Left ventricle myocardium inferior (tissue), 1 donor: Measurements from ENCODE around the gene SH2D7. TPM values are rescaled to one million over a fixed set of nuclear protein-coding genes. Genes with fewer than 3 reads are reported as not detected.

ENCODE experiments used
- DNase-seq: peaks from one replicate; pipeline ENCODE4 v3.0.0-alpha.2; 2020
- H3K27ac ChIP-seq: fragments of 200-600 bp; replicated peaks from 2 replicates; pipeline ENCODE4 v1.8.0; 2021
- H3K27me3 ChIP-seq: fragments of 200-600 bp; 2 replicates; pipeline ENCODE4 v1.8.0; 2021; ENCODE audit warnings: low read depth
- H3K36me3 ChIP-seq: fragments of 200-600 bp; 2 replicates; pipeline ENCODE4 v1.8.0; 2021
- H3K4me1 ChIP-seq: fragments of 200-600 bp; 2 replicates; pipeline ENCODE4 v1.8.0; 2021
- H3K4me3 ChIP-seq: fragments of 200-600 bp; 2 replicates; pipeline ENCODE4 v1.8.0; 2021; ENCODE audit warnings: mild to moderate bottlenecking, moderate library complexity
- H3K9me3 ChIP-seq: fragments of 200-600 bp; replicated peaks from 2 replicates; pipeline ENCODE4 v1.8.0; 2021
- CTCF ChIP-seq: fragments of 200-600 bp; IDR thresholded peaks from 2 replicates; pipeline ENCODE4 v1.8.0; 2021; ENCODE audit warnings: antibody characterized with exemption, mild to moderate bottlenecking, borderline replicate concordance
- intact Hi-C: fragments of 100-400 bp; cut with micrococcal nuclease; formaldehyde crosslinking; loops from one replicate; pipeline ENCODE4 v1.11.0; 2022
- total RNA-seq: library from RNA; stranded (reverse); fragmentation: NEBNext Ultra II Directional; extraction: Animal tissue kit (Norgen Biotek cat#: 25700); gene quantifications from one replicate; pipeline ENCODE4 v1.2.1, GENCODE V29; 2021
- donor health status: DM: no; HTN: yes; CAD: no; lungs with severe emphysema.

The SH2D7 gene
- total RNA-seq, 1 donor from 2014 or later = not detected

- peaks cover 8% of the 10 kb centered on the region for H3K4me1 ChIP-seq
Observed at GRCh38 chr15:78098131-78098755, 5.9 kb downstream of the SH2D7 start.

GRCh38 chr15:78100886-78101285, 8.5 kb downstream of the SH2D7 start:
- DNase-seq = no peak
- Histone ChIP-seq H3K27ac (no peak overlapping the region), H3K27me3 (no peaks in the 10 kb centered on the region), H3K9me3 (no peaks in the 10 kb centered on the region), H3K4me3 (no peak overlapping the region), H3K4me1 (no peaks in the 10 kb centered on the region), H3K36me3 (no peaks in the 10 kb centered on the region)
- intact Hi-C loops = loop anchor here (10.0 kb wide), 1 partner anchor 96 kb away; no protein-coding TSS in a partner anchor
- no peak for TF ChIP-seq CTCF

More at GRCh38 chr15:78098131-78098755, 5.9 kb downstream of the SH2D7 start:
- no peak overlapping the region for H3K27ac ChIP-seq
- intact Hi-C loops = no loop called here
- no peak for DNase-seq
- no peaks in the 10 kb centered on the region for H3K9me3 ChIP-seq
- H3K36me3 ChIP-seq = no peaks in the 10 kb centered on the region
- TF ChIP-seq CTCF = no peak
- H3K27me3 ChIP-seq = no peaks in the 10 kb centered on the region
- no peak overlapping the region for H3K4me3 ChIP-seq

GRCh38 chr15:78101423-78102105, 9.2 kb downstream of the SH2D7 start:
- no peaks in the 10 kb centered on the region for H3K4me1 ChIP-seq
- H3K9me3 ChIP-seq = no peaks in the 10 kb centered on the region
- H3K27me3 ChIP-seq = no peaks in the 10 kb centered on the region
- intact Hi-C loops = loop anchor here (10.0 kb wide), 1 partner anchor 97 kb away; no protein-coding TSS in a partner anchor
- no peak overlapping the region for H3K27ac ChIP-seq
- H3K4me3 ChIP-seq = no peak overlapping the region
- no peak for TF ChIP-seq CTCF
- no peak for DNase-seq
- H3K36me3 ChIP-seq = no peaks in the 10 kb centered on the region

- no peak for TF ChIP-seq CTCF
- no peaks in the 10 kb centered on the region for H3K4me1 ChIP-seq
- H3K9me3 ChIP-seq = no peaks in the 10 kb centered on the region
- H3K4me3 ChIP-seq = no peak overlapping the region
- H3K27me3 ChIP-seq = no peaks in the 10 kb centered on the region
- H3K27ac ChIP-seq = no peak overlapping the region
- H3K36me3 ChIP-seq = no peaks in the 10 kb centered on the region
- intact Hi-C loops = loop anchor here (10.0 kb wide), 1 partner anchor 97 kb away; no protein-coding TSS in a partner anchor
- DNase-seq = no peak
Observed at GRCh38 chr15:78102211-78102610, 9.8 kb downstream of the SH2D7 start.

GRCh38 chr15:78102741-78103140, 10.4 kb downstream of the SH2D7 start:
- DNase-seq = no peak
- no peak for TF ChIP-seq CTCF
- intact Hi-C loops = loop anchor here (10.0 kb wide), 1 partner anchor 98 kb away; no protein-coding TSS in a partner anchor
- H3K4me1 ChIP-seq = no peaks in the 10 kb centered on the region
- no peaks in the 10 kb centered on the region for H3K36me3 ChIP-seq
- no peaks in the 10 kb centered on the region for H3K27me3 ChIP-seq
- no peak overlapping the region for H3K4me3 ChIP-seq
- H3K27ac ChIP-seq = no peak overlapping the region
- no peaks in the 10 kb centered on the region for H3K9me3 ChIP-seq
